Stimulated activated naive CD8-positive, alpha-beta T cell treated with anti-CD3 and anti-CD28 coated beads, Interleukin-15, Interleukin-2, amounts not matched to agents 100 ng/mL and 50 ng/mL, for 24 hours (primary cell): ENCODE results near the gene TOPORS.
A peak's percentile ranks its signal among the peaks of the same experiment; 100 is the strongest.
"Not testable (repeated sequence)": the region's sequence is repeated elsewhere in the genome, so short reads cannot be mapped to it uniquely, and the experiment has no call there.

Source experiments
- H3K27ac Mint-ChIP-seq: one replicate; pipeline ENCODE4 v1.8.0; 2021; ENCODE audit warnings: mild to moderate bottlenecking, mixed read lengths
- H3K27me3 Mint-ChIP-seq: one replicate; pipeline ENCODE4 v1.8.0; 2021; ENCODE audit warnings: mixed read lengths
- H3K36me3 Mint-ChIP-seq: one replicate; pipeline ENCODE4 v1.8.0; 2021; ENCODE audit warnings: low read depth, mixed read lengths
- H3K4me1 Mint-ChIP-seq: one replicate; pipeline ENCODE4 v1.8.0; 2021; ENCODE audit warnings: low read depth, mixed read lengths
- H3K4me3 Mint-ChIP-seq: one replicate; pipeline ENCODE4 v1.8.0; 2021; ENCODE audit warnings: mild to moderate bottlenecking, mixed read lengths
- H3K9me3 Mint-ChIP-seq: one replicate; pipeline ENCODE4 v1.8.0; 2021; ENCODE audit warnings: mixed read lengths

Gene TOPORS

GRCh38 chr9:32552172-32552872 is at the start of gene TOPORS, which contains the start of gene SMIM27:
Gene TOPORS, minus strand, starts transcription at chr9:32552586. Its CDS starts 150 bp downstream, at chr9:32552436.
Gene SMIM27, plus strand, starts transcription at chr9:32552327. Its CDS starts 108 bp downstream, at chr9:32552435.
- H3K9me3 Mint-ChIP-seq = no peaks in the 10 kb centered on the region
- peaks cover 38% of the 10 kb centered on the region for H3K36me3 Mint-ChIP-seq
- peaks cover 51% of the 10 kb centered on the region for H3K4me1 Mint-ChIP-seq
- peak within 1 kb of the TSS; percentile 99 for H3K27ac Mint-ChIP-seq
- peak within 1 kb of the TSS; percentile 98 for H3K4me3 Mint-ChIP-seq
- H3K27me3 Mint-ChIP-seq = no peaks in the 10 kb centered on the region

- H3K9me3 Mint-ChIP-seq, H3K4me3 Mint-ChIP-seq: not testable (repeated sequence)
These were observed 46.6 kb upstream of the TOPORS start for GRCh38 chr9:32599021-32599420.

DNA sequence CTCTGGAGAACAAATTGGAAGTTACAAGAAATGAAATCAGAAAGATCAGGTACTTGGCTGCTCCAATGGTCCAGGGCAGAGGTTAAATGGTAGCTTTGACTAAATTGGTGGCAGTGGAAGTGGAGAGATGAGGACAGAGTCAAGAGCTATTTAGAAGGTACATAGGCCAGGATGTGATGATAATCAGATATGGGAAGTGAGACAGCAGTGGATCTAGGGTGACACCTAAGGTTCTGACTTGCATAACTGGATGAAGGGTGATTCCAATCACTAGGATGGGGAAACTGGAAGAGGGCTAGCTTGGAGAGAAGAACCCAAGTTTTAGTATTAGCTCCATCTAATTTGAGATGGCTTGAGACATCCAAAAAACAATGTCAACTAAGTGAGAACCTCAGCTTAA is 44.5 kb upstream of the TOPORS start:
- no peaks in the 10 kb centered on the region for H3K4me1 Mint-ChIP-seq
- no peaks in the 10 kb centered on the region for H3K36me3 Mint-ChIP-seq
- peaks cover 6% of the 10 kb centered on the region for H3K9me3 Mint-ChIP-seq
- peaks cover 28% of the 10 kb centered on the region for H3K27me3 Mint-ChIP-seq
- H3K4me3 Mint-ChIP-seq = no peak overlapping the region
- H3K27ac Mint-ChIP-seq = no peak overlapping the region

More at GRCh38 chr9:32599021-32599420, 46.6 kb upstream of the TOPORS start:
- not testable (repeated sequence) for H3K4me1 Mint-ChIP-seq, H3K36me3 Mint-ChIP-seq, H3K27ac Mint-ChIP-seq
- peaks cover 22% of the 10 kb centered on the region for H3K27me3 Mint-ChIP-seq

- Mint-ChIP-seq H3K36me3 (no peaks in the 10 kb centered on the region), H3K9me3 (peaks cover 6% of the 10 kb centered on the region), H3K4me1 (no peaks in the 10 kb centered on the region)
These were observed 43.9 kb upstream of the TOPORS start for GRCh38 chr9:32596096-32596865.

GRCh38 chr9:32590898-32591297 is 38.5 kb upstream of the TOPORS start:
- peaks cover 25% of the 10 kb centered on the region for H3K27me3 Mint-ChIP-seq
- no peak overlapping the region for H3K27ac Mint-ChIP-seq
- no peak overlapping the region for H3K4me3 Mint-ChIP-seq
- H3K4me1 Mint-ChIP-seq = peaks cover 3% of the 10 kb centered on the region
- no peaks in the 10 kb centered on the region for H3K36me3 Mint-ChIP-seq
- no peaks in the 10 kb centered on the region for H3K9me3 Mint-ChIP-seq

More at GRCh38 chr9:32596096-32596865, 43.9 kb upstream of the TOPORS start:
- Mint-ChIP-seq H3K4me3 (no peak overlapping the region), H3K27me3 (peaks cover 31% of the 10 kb centered on the region), H3K27ac (no peak overlapping the region)

GRCh38 chr9:32590476-32590875 is 38.1 kb upstream of the TOPORS start:
- Mint-ChIP-seq H3K27ac (no peak overlapping the region), H3K36me3 (no peaks in the 10 kb centered on the region), H3K4me1 (peaks cover 3% of the 10 kb centered on the region), H3K9me3 (no peaks in the 10 kb centered on the region), H3K4me3 (no peak overlapping the region), H3K27me3 (peaks cover 27% of the 10 kb centered on the region)

DNA sequence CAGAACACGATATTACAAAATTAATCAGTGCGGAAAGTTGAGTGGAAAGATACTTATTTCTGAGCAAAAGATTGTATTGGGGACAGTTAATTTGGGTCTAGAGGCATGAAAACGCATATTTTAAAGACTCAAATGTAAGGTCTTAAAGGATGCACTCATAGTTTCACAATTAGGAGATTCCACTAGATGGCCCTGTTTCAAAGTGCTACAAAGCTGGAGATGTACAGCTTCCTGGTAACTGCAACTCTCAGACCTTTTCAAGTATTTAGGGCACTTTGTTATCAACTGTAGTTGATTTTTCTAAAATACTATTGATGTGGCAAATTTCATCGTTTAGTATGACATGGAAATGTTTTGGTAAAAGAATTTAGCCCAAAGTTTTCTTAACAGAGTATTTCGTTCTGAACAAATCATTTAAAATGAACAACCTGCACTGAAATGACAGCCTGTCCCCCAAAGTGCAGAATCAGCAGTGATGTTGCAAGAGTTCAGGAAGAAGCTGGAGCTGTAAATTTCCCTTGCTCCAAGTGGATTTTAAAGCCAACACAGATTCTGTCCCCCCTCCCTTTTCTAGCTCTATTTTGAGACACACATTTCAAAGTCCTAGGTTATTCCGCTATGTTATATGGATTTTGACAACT is 36.8 kb upstream of the TOPORS start:
- Mint-ChIP-seq H3K27ac (no peak overlapping the region), H3K9me3 (no peaks in the 10 kb centered on the region), H3K4me3 (no peak overlapping the region), H3K27me3 (peaks cover 33% of the 10 kb centered on the region), H3K36me3 (no peaks in the 10 kb centered on the region), H3K4me1 (peaks cover 3% of the 10 kb centered on the region)

GRCh38 chr9:32587901-32588300 is 35.5 kb upstream of the TOPORS start:
- peaks cover 3% of the 10 kb centered on the region for H3K4me1 Mint-ChIP-seq
- no peaks in the 10 kb centered on the region for H3K9me3 Mint-ChIP-seq
- no peak overlapping the region for H3K4me3 Mint-ChIP-seq
- H3K27me3 Mint-ChIP-seq = peaks cover 29% of the 10 kb centered on the region
- no peaks in the 10 kb centered on the region for H3K36me3 Mint-ChIP-seq
- H3K27ac Mint-ChIP-seq = no peak overlapping the region

DNA sequence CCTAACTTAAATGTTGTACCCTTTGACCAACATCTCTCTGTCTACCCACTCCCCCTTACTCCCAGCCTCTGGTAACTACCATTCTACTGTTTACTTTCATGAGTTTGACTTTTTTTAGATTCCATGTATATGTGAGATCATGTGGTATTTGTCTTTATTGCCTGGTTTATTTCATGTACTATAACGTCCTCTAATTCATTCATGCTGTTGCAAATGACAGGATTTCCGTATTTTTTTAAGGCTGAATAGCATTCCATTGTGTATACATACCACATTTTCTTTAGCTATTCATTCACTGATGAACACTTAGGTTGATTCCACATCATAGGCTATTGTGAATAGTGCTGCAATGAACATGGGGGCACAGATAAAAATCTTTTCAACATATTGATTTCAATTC is 32.4 kb upstream of the TOPORS start:
- Mint-ChIP-seq H3K4me3 (no peak overlapping the region), H3K36me3 (no peaks in the 10 kb centered on the region), H3K27me3 (peaks cover 31% of the 10 kb centered on the region), H3K27ac (no peak overlapping the region), H3K4me1 (peaks cover 3% of the 10 kb centered on the region), H3K9me3 (no peaks in the 10 kb centered on the region)

DNA sequence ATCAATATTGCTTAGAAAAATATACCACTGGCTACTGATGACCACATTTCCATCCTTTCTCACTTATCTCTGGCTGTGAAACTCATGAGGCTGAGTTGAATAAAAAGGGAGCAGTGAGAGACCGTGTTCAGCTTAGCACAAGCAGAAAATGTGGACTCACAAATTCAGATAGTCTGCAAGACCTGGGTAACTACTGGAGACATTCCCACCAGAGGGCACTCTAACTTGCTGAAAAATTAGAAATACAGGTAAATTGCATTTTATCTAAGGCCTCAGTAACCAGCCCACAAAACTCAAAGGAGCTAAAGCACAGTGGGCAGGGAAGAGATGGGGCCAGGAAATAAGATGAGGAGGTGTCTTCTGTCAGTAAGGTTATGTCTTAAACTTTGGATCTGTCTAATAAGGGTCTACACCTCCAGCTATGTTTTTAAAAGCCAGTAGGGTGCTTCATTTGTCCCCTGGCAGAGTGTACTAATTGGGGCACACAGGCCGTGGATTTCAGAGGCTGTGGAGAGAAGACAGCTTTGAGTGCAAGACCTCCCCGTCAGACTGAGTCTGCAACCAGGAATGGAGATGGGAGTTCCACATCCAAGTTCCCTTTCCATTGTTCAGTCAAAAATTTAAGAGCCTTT is 29.2 kb upstream of the TOPORS start:
- H3K4me1 Mint-ChIP-seq = no peaks in the 10 kb centered on the region

GRCh38 chr9:32580631-32581300 is 28.4 kb upstream of the TOPORS start:
- no peaks in the 10 kb centered on the region for H3K4me1 Mint-ChIP-seq
- H3K27ac Mint-ChIP-seq = no peak overlapping the region
- H3K36me3 Mint-ChIP-seq = no peaks in the 10 kb centered on the region
- H3K9me3 Mint-ChIP-seq = no peaks in the 10 kb centered on the region
- peaks cover 37% of the 10 kb centered on the region for H3K27me3 Mint-ChIP-seq
- no peak overlapping the region for H3K4me3 Mint-ChIP-seq

More for the DNA sequence above, 29.2 kb upstream of the TOPORS start:
- H3K27ac Mint-ChIP-seq = no peak overlapping the region
- H3K27me3 Mint-ChIP-seq = peaks cover 38% of the 10 kb centered on the region
- H3K36me3 Mint-ChIP-seq = no peaks in the 10 kb centered on the region
- H3K4me3 Mint-ChIP-seq = no peak overlapping the region
- no peaks in the 10 kb centered on the region for H3K9me3 Mint-ChIP-seq

DNA sequence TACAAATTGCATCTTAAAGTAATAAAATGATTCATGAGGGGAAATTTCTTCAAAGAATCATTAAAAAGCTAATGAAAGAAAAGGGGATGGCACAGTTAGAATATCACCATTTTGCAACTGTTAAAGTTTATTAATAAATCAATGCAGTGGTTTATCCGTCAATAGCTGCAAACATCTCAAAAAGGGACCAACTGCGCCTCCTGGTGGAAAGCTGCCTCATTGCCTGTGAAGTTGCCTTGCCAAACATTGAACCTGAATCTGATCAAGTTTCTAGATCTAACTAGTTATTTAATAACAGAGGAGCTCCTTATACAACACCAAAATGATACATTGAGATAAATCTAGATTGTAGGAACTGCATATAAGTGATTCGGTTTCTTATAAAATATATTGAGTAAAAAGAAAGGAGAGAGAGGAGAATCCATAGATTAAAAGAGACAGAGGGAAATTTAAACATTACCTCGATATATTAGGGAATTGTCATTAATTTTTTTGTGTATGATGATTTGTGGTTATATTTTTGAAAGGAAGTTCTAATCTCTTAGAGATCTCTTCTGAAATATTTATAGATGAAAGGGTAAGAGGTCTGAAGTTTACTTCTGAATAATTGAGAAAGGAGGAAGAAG is 27.4 kb upstream of the TOPORS start:
- H3K36me3 Mint-ChIP-seq = no peaks in the 10 kb centered on the region
- no peak overlapping the region for H3K4me3 Mint-ChIP-seq
- peaks cover 27% of the 10 kb centered on the region for H3K27me3 Mint-ChIP-seq
- no peak overlapping the region for H3K27ac Mint-ChIP-seq
- no peaks in the 10 kb centered on the region for H3K4me1 Mint-ChIP-seq
- H3K9me3 Mint-ChIP-seq = no peaks in the 10 kb centered on the region

GRCh38 chr9:32578976-32579375 is 26.6 kb upstream of the TOPORS start:
- H3K27ac Mint-ChIP-seq = no peak overlapping the region
- H3K27me3 Mint-ChIP-seq = peaks cover 24% of the 10 kb centered on the region
- H3K36me3 Mint-ChIP-seq = no peaks in the 10 kb centered on the region
- H3K4me1 Mint-ChIP-seq = no peaks in the 10 kb centered on the region
- no peaks in the 10 kb centered on the region for H3K9me3 Mint-ChIP-seq
- H3K4me3 Mint-ChIP-seq = no peak overlapping the region

DNA sequence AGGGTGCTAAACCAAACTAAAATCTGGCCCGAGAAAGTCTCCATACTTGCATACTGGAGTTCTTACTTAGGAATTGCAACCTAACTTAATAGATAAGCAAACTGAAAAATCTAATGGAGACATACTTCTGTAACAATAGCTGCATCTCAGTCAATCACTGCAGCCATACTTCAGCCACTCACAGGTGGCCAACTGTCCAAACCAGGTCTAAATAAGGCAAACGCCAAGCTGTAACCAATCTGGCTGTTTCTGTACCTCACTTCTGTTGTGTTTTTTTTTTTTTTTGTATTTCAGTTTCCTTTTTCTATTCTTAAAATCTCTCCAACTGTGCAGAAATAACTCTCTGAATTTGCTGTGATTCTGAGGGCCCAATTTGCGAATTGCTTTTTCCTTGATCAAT is 24.9 kb upstream of the TOPORS start:
- Mint-ChIP-seq H3K27ac (no peak overlapping the region), H3K9me3 (no peaks in the 10 kb centered on the region), H3K36me3 (no peaks in the 10 kb centered on the region), H3K4me3 (no peak overlapping the region), H3K27me3 (peaks cover 24% of the 10 kb centered on the region), H3K4me1 (peaks cover 9% of the 10 kb centered on the region)
